Activated T-helper 1 cell treated with anti-CD3 and anti-CD28 coated beads, Interleukin-2, amount 50 U/mL, for 16 hours (primary cell): ENCODE results near the gene POLR3A.
"Not testable (repeated sequence)": the region's sequence is repeated elsewhere in the genome, so short reads cannot be mapped to it uniquely, and the experiment has no call there.

Experiments used
- DNase-seq, 2 donors: peaks; one replicate each; pipeline ENCODE4 v3.0.0-alpha.2; 2020; ENCODE audit warnings: low read depth in 1 of 2, low spot score in 1 of 2

Gene POLR3A

GRCh38 chr10:78023741-78024140 lies 5.6 kb downstream of the POLR3A start:
- no peak for DNase-seq

GRCh38 chr10:78021201-78021600 lies 8.1 kb downstream of the POLR3A start:
- no peak for DNase-seq

DNA sequence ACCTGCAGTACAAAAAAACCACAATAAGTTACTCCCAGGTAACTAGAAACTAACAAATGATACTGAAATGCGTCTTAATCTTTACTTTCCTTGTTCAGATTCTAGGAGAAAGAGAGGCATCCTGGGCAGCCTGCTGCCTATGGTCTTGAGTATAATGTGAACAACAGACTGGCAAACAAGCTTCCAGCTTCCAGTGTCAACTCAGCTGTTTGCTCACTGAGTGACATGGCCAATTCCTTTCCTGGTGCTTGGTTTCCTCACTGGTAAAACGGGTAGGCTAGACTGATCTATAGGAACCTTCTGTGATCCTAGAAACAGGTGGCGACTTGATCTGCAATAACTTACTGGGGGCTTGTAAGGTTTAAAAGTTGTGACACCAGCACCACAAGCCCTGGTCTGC lies 10.1 kb downstream of the POLR3A start:
- no peak for DNase-seq

- DNase-seq: no peak
Measured at GRCh38 chr10:78017856-78018255, 11.5 kb downstream of the POLR3A start.

DNA sequence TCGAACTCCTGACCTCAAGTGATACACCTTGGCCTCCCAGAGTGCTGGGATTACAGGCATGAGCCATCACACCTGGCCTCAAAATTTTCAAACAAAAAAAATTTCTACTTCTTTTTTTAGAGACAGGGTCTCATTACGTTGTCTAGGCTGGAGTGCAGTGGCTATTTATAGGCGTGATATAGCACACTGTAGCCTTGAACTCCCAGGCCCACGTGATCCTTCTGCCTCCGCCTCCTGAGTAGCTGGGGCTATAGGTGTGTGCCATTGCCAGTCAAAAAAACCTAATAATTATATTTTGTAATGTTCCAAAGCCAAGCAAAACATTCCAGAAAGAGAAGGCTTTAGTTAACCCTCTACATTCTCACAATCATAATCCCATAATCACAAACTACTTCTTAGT lies 13.8 kb downstream of the POLR3A start:
- no peak for DNase-seq

DNA sequence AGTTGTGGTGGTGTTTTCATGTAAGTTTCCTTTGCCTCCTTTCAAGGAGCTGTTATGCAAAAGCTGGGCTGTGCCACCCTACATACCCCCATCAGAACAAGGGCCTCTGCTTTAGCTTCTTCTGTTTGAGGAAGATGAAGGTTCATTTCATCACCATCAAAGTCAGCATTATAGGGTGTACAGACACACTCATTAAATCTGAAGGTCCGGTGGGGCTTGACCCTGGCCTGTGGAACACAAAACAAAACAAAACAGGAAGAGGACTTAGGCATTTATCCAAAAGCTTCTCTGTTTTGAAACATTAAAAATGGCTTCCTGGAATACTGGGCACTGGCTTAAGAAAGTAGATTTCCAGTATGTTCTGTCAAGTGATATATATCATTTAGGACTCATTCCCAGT lies 15.8 kb downstream of the POLR3A start:
- DNase-seq: no peak

GRCh38 chr10:78011065-78011464 lies 18.2 kb downstream of the POLR3A start:
- no peak for DNase-seq

DNA sequence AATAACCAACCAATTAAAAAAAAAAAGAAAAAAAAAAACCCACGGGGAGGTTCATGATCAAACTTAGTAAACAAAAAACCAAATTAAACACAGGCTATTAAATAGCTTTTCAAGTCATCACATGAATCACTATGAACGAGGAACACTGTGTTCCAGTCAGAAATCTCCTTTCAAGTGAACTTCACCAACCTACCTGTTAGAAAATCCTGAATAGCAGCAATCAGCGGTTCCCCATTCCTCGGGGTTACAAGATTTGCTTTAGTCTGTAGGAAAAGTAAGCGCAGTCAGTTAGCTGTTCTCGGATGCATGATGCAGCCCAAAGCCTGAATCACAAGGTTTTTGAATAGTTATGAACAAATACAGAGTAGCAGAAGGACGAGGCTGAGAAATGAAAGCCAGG lies 19.0 kb downstream of the POLR3A start:
- no peak for DNase-seq

- no peak for DNase-seq
Measured at GRCh38 chr10:78009662-78010061, 19.7 kb downstream of the POLR3A start.

DNA sequence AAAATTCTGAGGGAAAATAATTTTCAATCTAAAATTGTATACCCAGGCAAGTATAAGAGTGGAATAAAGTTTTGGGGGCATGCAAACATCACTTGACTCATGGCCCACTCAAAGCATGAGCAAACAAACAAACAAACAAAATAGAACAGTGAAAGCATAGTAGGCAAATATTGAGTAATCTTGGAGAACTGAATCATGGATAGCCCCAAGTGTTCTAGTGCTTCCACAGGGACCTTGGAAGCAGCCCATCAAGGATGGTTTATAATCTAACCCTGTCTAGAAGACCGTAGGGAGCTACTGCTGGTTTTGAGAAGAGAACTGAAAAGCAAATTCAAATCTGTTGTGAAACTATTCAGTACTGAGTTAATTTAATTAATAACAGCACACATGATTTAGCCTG lies 22.1 kb downstream of the POLR3A start:
- DNase-seq: no peak

- no peak for DNase-seq
Measured at GRCh38 chr10:78004215-78005026, 24.9 kb downstream of the POLR3A start.

DNA sequence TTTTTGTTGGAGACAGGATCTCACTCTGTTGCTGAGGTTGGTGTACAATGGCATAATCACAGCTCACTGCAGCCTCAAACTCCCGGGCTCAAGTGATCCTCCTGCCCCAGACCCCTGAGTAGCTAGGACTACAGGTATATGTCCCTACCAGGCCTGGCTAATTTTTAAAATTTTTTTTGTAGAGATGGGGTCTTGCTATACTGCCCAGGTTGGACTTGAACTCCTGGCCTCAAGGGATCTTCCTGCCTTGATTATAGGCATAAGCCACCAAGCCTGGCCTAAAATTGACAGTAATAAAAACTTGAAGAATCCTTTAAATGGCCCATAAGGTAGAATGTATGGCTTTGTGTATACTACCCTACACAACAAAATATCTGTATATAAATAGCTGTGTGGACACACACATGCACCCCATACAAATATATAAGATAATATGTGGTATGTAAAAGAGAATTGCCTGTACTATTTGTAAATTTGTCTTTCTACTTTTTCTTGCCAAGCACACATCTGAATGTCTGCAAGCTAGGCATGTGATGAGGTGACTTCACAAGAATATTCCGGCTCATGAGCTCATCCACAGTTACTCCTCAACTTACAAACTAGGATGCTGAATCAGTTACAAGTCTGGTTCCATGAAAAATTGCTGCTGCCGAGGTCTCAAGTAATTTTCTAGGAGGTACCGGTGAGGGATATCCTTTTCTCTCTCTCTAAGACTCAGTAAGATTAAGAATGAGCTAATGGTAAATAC lies 26.6 kb downstream of the POLR3A start:
- no peak for DNase-seq

DNA sequence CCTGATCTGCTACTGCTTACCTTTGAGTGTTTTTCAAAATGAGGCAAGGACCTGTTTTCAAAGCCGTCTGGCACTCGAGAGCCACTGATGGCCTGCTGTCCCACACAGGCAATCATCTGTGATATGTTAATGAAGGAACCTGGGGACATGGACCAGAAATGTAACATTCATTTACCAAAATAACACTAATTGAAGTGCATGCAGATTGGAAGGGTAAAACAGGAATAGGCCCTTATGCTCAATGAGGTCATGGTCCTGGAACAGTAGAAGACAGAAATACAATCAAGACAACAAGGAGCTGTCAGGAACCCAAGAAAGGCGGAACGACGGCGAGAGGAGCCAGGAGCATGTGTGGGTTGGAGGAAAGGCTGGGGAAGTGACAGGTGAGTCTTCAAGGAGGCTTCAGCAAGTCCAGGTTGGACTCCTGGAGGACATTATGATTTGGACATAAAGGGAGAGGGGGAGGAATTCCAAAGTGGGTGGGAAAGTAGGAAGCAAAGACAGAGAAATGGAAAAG lies 28.3 kb downstream of the POLR3A start:
- DNase-seq: no peak

DNA sequence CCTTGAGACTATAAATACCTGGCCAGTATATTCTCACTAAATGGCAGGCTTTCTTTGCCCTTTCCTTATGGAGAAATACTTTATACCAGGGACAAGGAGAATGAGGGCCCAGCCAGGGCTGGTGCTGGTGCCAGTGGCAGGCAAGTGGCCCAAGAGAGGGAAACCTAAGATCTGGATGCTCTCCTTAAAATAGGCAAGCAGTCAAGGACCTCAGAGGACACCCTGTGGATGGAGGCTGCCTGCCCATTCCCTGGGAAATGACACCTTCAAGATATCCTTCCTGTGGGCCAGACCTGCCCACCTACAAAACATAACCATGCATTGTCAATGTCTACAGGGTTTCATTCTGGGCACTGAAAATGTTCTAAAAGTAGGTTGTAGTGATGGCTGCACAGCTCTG lies 29.1 kb downstream of the POLR3A start:
- DNase-seq: no peak

- not testable (repeated sequence) for DNase-seq
Measured at GRCh38 chr10:77998780-77999179, 30.5 kb downstream of the POLR3A start.

- no peak for DNase-seq
Measured at GRCh38 chr10:77993620-77994019, 35.7 kb downstream of the POLR3A start.

DNA sequence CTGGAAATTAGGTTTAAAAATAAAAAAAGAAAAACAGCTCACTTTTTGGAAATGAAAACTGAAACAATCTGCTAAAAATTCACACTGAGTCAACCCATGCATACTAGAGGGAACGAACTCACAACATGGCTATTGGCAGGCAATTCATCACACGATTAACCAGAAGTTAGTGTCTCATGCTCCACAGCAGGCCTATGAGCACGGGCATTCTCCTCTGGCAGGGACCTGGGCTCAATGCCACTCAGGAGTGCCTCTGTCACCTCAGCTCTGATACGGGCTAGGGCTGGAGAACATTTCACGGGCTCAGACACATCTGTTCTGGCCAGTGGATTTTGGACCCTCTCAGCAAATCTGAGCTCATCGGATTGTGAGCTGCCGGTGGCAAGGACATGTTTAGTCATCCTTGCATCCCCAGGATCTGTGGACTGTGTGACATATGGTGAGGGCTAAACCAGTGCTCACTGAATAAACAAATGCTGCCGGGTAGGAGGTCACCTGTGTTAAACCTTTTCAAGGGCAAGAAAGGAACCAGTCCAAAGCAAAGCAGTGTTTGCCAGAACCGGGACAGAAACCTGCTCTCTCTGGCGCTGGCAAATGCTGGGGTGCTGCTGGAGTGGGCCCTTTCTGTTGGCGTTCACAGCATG lies 40.1 kb downstream of the POLR3A start:
- DNase-seq: no peak

DNA sequence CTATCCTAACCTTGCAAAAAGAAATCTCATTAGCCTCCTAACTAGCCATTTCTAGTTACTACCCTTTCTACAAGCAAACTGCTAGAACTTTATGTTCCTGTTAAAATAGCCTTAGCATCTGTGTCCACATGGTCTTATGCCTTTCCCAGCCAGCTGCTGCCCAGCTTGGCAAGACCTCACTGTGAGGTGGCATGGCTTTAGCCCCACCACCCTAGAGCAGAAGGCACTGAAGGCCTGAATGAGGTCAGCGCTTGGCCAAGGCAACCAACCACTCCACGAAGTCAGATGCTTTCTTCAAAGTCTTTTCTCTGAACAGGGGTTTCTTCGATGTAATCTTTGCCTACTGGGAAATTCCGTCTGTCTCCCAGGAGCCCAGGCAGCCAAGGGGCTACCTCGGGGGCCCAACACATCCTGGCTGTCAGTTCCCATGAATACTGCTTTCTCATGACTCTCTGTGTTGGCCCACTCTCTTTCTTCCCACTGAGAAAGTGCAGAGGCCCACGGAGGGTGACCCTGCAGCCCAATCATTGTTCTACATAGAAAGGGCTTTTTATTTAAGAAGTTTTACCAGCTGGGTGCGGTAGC lies 41.6 kb downstream of the POLR3A start:
- no peak for DNase-seq

DNA sequence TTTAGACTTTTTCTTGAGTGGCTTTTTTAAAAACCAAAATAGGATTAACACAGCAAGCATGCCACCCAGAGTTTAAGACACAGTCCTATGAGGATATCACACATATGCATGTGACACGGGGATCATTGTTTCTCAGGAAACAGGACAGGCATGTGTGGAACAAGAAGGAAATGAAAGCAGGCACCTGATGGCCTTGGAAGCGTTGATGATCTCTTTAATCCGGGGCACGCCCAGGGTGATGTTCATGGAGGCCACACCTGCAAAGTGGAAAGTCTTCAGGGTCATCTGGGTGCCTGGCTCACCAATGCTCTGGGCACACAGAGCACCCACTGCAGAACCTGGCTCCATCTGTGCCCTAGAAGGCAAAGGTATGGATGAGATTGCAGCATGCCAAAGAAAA lies 44.3 kb downstream of the POLR3A start:
- no peak for DNase-seq

- no peak for DNase-seq
Measured at GRCh38 chr10:77983384-77984341, 45.7 kb downstream of the POLR3A start.
